Measurements from ENCODE around the gene PIGB. TPM values are rescaled to one million over a fixed set of nuclear protein-coding genes. Genes with fewer than 3 reads are reported as not detected.

Gene PIGB
- total and polyA plus RNA-seq, 2 of the 8 experiments (the other 6 are each of a cell fraction or from before 2014, with no cell fraction given) = 4.3 to 11.7 TPM

DNA sequence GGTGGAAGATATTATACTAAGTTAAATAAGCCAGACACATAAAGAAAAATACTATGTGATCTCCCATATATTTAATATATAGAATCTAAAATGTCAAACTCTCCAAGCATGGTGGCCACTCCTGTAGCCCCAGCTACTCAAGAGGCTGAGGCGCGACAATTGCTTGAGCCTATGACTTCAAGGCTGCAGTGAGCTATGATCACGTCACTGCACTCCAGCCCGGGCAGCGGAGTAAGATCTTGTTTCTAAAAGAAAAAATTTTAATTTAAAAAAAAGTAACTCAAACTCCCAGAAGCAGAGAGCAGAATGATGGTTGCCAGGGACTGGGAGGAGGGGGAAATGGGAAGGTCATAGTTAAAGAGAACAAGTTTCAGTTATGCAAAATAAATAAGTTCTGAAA is 42.7 kb upstream of the PIGB start:
- Histone ChIP-seq H3K36me3 (ENCODE audit: control insufficient read depth in 2 of 4, insufficient read depth in 4 of 4, low read length in 3 of 4) (no peaks in the 10 kb centered on the region), H3K27ac (ENCODE audit: low read depth, low read length) (no peak overlapping the region), H3K4me1 (replicated peaks in 1 of 4; ENCODE audit: control insufficient read depth in 3 of 4, insufficient read depth in 4 of 4, low read length in 3 of 4) (no peaks in the 10 kb centered on the region), H4K20me1 (replicated peaks in 1 of 2; ENCODE audit: control insufficient read depth in 1 of 2, insufficient read depth in 2 of 2, low read length in 2 of 2) (no peaks in the 10 kb centered on the region), H3K23me2 (ENCODE audit: low read depth, low read length) (no peaks in the 10 kb centered on the region), H2BK20ac (ENCODE audit: low read length) (no peak overlapping the region), H3K4me2 (ENCODE audit: insufficient read depth in 1 of 2, low read depth in 2 of 2, low read length in 2 of 2) (no peak overlapping the region), H2BK12ac (ENCODE audit: low read depth, low read length) (no peak overlapping the region), H3K56ac (replicated peaks; ENCODE audit: insufficient read length, low read depth, low read length) (no peak overlapping the region), H2BK5ac (ENCODE audit: low read depth, low read length) (no peak overlapping the region), H3K79me2 (ENCODE audit: control insufficient read depth in 1 of 2, insufficient read depth in 2 of 2, low read length in 2 of 2) (no peaks in the 10 kb centered on the region), H4K5ac (ENCODE audit: insufficient read length, low read depth, low read length) (no peak overlapping the region), H3K18ac (ENCODE audit: extremely low read depth, low read length) (no peak overlapping the region), H4K8ac (ENCODE audit: extremely low read depth, insufficient read depth, low read length) (no peak overlapping the region), H3K9ac (replicated peaks in 1 of 4; ENCODE audit: extremely low read depth in 1 of 4, low read depth in 3 of 4, low read length in 3 of 4) (no peak overlapping the region), H3K27me3 (replicated peaks in 1 of 4; ENCODE audit: control insufficient read depth in 3 of 4, extremely low read depth in 1 of 4, insufficient read depth in 3 of 4, low read length in 3 of 4) (no peaks in the 10 kb centered on the region), H3K14ac (ENCODE audit: insufficient read length) (no peak overlapping the region), H4K91ac (replicated peaks; ENCODE audit: insufficient read length, low read length) (no peak overlapping the region), H3K4me3 (ENCODE audit: extremely low read depth in 1 of 4, insufficient read depth in 2 of 4, low read depth in 3 of 4, low read length in 4 of 4) (no peak overlapping the region), H3K4ac (replicated peaks; ENCODE audit: insufficient read length, low read depth, low read length) (no peak overlapping the region), H2BK15ac (ENCODE audit: low read length) (no peak overlapping the region), H3K79me1 (ENCODE audit: low read depth, low read length) (no peaks in the 10 kb centered on the region), H2BK120ac (replicated peaks; ENCODE audit: low read depth, low read length) (no peak overlapping the region), H3K9me3 (ENCODE audit: insufficient read depth in 2 of 2, low read depth in 1 of 2, low read length in 1 of 2) (no peaks in the 10 kb centered on the region; a peak in 1 of 4 replicates), H2AK5ac (ENCODE audit: low read depth, low read length) (no peak overlapping the region), H2AFZ (ENCODE audit: low read length) (no peak overlapping the region), H3K23ac (ENCODE audit: insufficient read length) (no peak overlapping the region)
- TF ChIP-seq KDM4A (IDR thresholded peaks at IDR 0.05; ENCODE audit: low read depth, low read length, severe bottlenecking) (no peak), MAFK (IDR thresholded peaks at IDR 0.05; ENCODE audit: low read depth, low read length) (no peak)
- DNase-seq (ENCODE audit: low read depth in 1 of 2, low spot score in 2 of 2) (no peak), FAIRE-seq (no peak)
- WGBS, 2 experiments (ENCODE audit: extremely low coverage in 1 of 2, insufficient coverage in 1 of 2, insufficient read length in 1 of 2, insufficient replicate concordance in 2 of 2, low coverage in 1 of 2, low lambda C conversion rate in 2 of 2, missing lambda C conversion rate in 1 of 2) = 95% methylated on average over 5 of the region's 5 CpGs; no CpG with 5 or more reads in 1 of the 2 experiments
- ChIA-PET POLR2A (ENCODE audit: partially characterized antibody) (no interaction called here), CTCF (ENCODE audit: partially characterized antibody) (interaction anchor here (0.8 to 1.2 kb wide), 2 partner anchors 49 to 373 kb away, joined by 3 read pairs; no protein-coding TSS in a partner anchor)

All from H1 (cell line).